Astrocyte of the hippocampus (primary cell): ENCODE results near the gene SMKR1.
A peak's percentile ranks its signal among the peaks of the same experiment; 100 is the strongest.
"Not testable (repeated sequence)": the region's sequence is repeated elsewhere in the genome, so short reads cannot be mapped to it uniquely, and the experiment has no call there.

Source experiments
- DNase-seq: peaks from one replicate; pipeline ENCODE4 v3.0.0; 2011; ENCODE audit warnings: low read depth, low spot score

Gene SMKR1

GRCh38 chr7:129501760-129502707 lies at the start of gene SMKR1:
Gene SMKR1, plus strand, starts transcription at chr7:129502531. Its CDS starts 294 bp downstream, at chr7:129502825.
- DNase-seq: peak; percentile 79

- DNase-seq: no peak
Measured at GRCh38 chr7:129452589-129453231, 49.6 kb upstream of the SMKR1 start.

- DNase-seq: no peak
Measured at GRCh38 chr7:129453510-129454248, 48.7 kb upstream of the SMKR1 start.

GRCh38 chr7:129454249-129454551 lies 48.1 kb upstream of the SMKR1 start:
- DNase-seq: no peak

- DNase-seq: no peak
Measured at GRCh38 chr7:129456421-129456820, 45.9 kb upstream of the SMKR1 start.

- no peak for DNase-seq
Measured at GRCh38 chr7:129457101-129457500, 45.2 kb upstream of the SMKR1 start.

GRCh38 chr7:129458171-129458570 lies 44.2 kb upstream of the SMKR1 start:
- DNase-seq: no peak

- DNase-seq: no peak
Measured at GRCh38 chr7:129461809-129462208, 40.5 kb upstream of the SMKR1 start.

GRCh38 chr7:129462420-129462819 lies 39.9 kb upstream of the SMKR1 start:
- no peak for DNase-seq

GRCh38 chr7:129464194-129464593 lies 38.1 kb upstream of the SMKR1 start:
- no peak for DNase-seq

GRCh38 chr7:129465080-129465479 lies 37.3 kb upstream of the SMKR1 start:
- no peak for DNase-seq

GRCh38 chr7:129466796-129467195 lies 35.5 kb upstream of the SMKR1 start:
- DNase-seq: no peak

GRCh38 chr7:129468087-129468486 lies 34.2 kb upstream of the SMKR1 start:
- DNase-seq: peak; percentile 64

- DNase-seq: no peak
Measured at GRCh38 chr7:129468547-129468946, 33.8 kb upstream of the SMKR1 start.

GRCh38 chr7:129469930-129470329 lies 32.4 kb upstream of the SMKR1 start:
- DNase-seq: no peak

GRCh38 chr7:129470411-129470810 lies 31.9 kb upstream of the SMKR1 start:
- no peak for DNase-seq

- no peak for DNase-seq
Measured at GRCh38 chr7:129471402-129471827, 30.9 kb upstream of the SMKR1 start.

- DNase-seq: not testable (repeated sequence)
Measured at GRCh38 chr7:129475931-129476330, 26.4 kb upstream of the SMKR1 start.

GRCh38 chr7:129476398-129476797 lies 25.9 kb upstream of the SMKR1 start:
- DNase-seq: not testable (repeated sequence)

- DNase-seq: no peak
Measured at GRCh38 chr7:129479831-129480230, 22.5 kb upstream of the SMKR1 start.

- DNase-seq: no peak
Measured at GRCh38 chr7:129480674-129481363, 21.5 kb upstream of the SMKR1 start.

- not testable (repeated sequence) for DNase-seq
Measured at GRCh38 chr7:129481376-129481775, 21.0 kb upstream of the SMKR1 start.
